Upper lobe of right lung (tissue), 1 donor: ENCODE measurements around the gene NEURL1B. TPM values are rescaled to one million over a fixed set of nuclear protein-coding genes. Genes with fewer than 3 reads are reported as not detected.

Experiments used
- ATAC-seq: fragments of 200-7000 bp; cut with Tn5 transposase; one replicate; pipeline ENCODE4 v1.9.1; 2020; ENCODE audit warnings: mild to moderate bottlenecking, moderate library complexity
- DNase-seq: peaks from one replicate; pipeline ENCODE4 v3.0.0-alpha.2; 2020
- H3K27ac ChIP-seq: fragments of 200-600 bp; one replicate; pipeline ENCODE4 v1.8.0; 2022
- H3K27me3 ChIP-seq: fragments of 200-600 bp; one replicate; pipeline ENCODE4 v1.8.0; 2022; ENCODE audit warnings: mild to moderate bottlenecking
- H3K36me3 ChIP-seq: fragments of 200-600 bp; one replicate; pipeline ENCODE4 v1.8.0; 2022
- H3K4me1 ChIP-seq: fragments of 200-600 bp; one replicate; pipeline ENCODE4 v1.8.0; 2022
- H3K4me3 ChIP-seq: fragments of 200-600 bp; one replicate; pipeline ENCODE4 v1.8.0; 2022; ENCODE audit warnings: mild to moderate bottlenecking
- H3K9me3 ChIP-seq: fragments of 200-600 bp; one replicate; pipeline ENCODE4 v1.8.0; 2022
- CTCF ChIP-seq: fragments of 200-600 bp; IDR thresholded peaks from one replicate; pipeline ENCODE4 v1.8.0; 2022; ENCODE audit warnings: antibody characterized with exemption
- intact Hi-C: fragments of 100-400 bp; cut with DNase I; formaldehyde crosslinking; loops from one replicate; pipeline ENCODE4 v1.11.0; 2022
- total RNA-seq: library from RNA; stranded (reverse); fragmentation: NEBNext Ultra II Directional; extraction: Animal tissue kit (Norgen Biotek cat#: 25700); gene quantifications from one replicate; pipeline ENCODE4 v1.2.1, GENCODE V29; 2021
- donor health status: DM: no; HTN: yes; CAD: no; lungs with severe emphysema.

Gene NEURL1B
- total RNA-seq, 1 donor from 2014 or later: 25.0 TPM

- Histone ChIP-seq H3K36me3 (no peaks in the 10 kb centered on the region), H3K9me3 (no peaks in the 10 kb centered on the region), H3K4me3 (no peak overlapping the region), H3K27ac (no peak overlapping the region), H3K27me3 (no peaks in the 10 kb centered on the region), H3K4me1 (peaks cover 33% of the 10 kb centered on the region)
- no peak for ATAC-seq
- intact Hi-C loops: no loop called here
- DNase-seq: no peak
- TF ChIP-seq CTCF: no peak
These were observed 48.1 kb downstream of the NEURL1B start for GRCh38 chr5:172689218-172689572.

- no peak for ATAC-seq
- no peak overlapping the region for H3K27ac ChIP-seq
- H3K4me3 ChIP-seq: no peak overlapping the region
- intact Hi-C loops: no loop called here
- no peaks in the 10 kb centered on the region for H3K9me3 ChIP-seq
- H3K36me3 ChIP-seq: no peaks in the 10 kb centered on the region
- no peak for TF ChIP-seq CTCF
- DNase-seq: no peak
- peaks cover 33% of the 10 kb centered on the region for H3K4me1 ChIP-seq
- H3K27me3 ChIP-seq: no peaks in the 10 kb centered on the region
These were observed 48.7 kb downstream of the NEURL1B start for GRCh38 chr5:172689801-172690200.

GRCh38 chr5:172690258-172691075, 49.4 kb downstream of the NEURL1B start:
- H3K27ac ChIP-seq: no peak overlapping the region
- no peaks in the 10 kb centered on the region for H3K27me3 ChIP-seq
- peaks cover 35% of the 10 kb centered on the region for H3K4me1 ChIP-seq
- ATAC-seq: no peak
- H3K36me3 ChIP-seq: no peaks in the 10 kb centered on the region
- H3K9me3 ChIP-seq: no peaks in the 10 kb centered on the region
- no peak for TF ChIP-seq CTCF
- H3K4me3 ChIP-seq: no peak overlapping the region
- intact Hi-C loops: no loop called here
- DNase-seq: no peak

- ATAC-seq (no peak), DNase-seq (no peak)
- no peak overlapping the region for H3K4me3 ChIP-seq
- no peak overlapping the region for H3K27ac ChIP-seq
- no peaks in the 10 kb centered on the region for H3K27me3 ChIP-seq
- no peak for TF ChIP-seq CTCF
- H3K4me1 ChIP-seq: peaks cover 49% of the 10 kb centered on the region
- no peaks in the 10 kb centered on the region for H3K36me3 ChIP-seq
- H3K9me3 ChIP-seq: no peaks in the 10 kb centered on the region
- intact Hi-C loops: no loop called here
These were observed 50.8 kb downstream of the NEURL1B start for GRCh38 chr5:172691886-172692285.

- Histone ChIP-seq H3K9me3 (no peaks in the 10 kb centered on the region), H3K4me3 (no peak overlapping the region), H3K27me3 (no peaks in the 10 kb centered on the region), H3K36me3 (no peaks in the 10 kb centered on the region), H3K4me1 (peaks cover 50% of the 10 kb centered on the region), H3K27ac (no peak overlapping the region)
- no peak for ATAC-seq
- intact Hi-C loops: no loop called here
- no peak for TF ChIP-seq CTCF
- no peak for DNase-seq
These were observed 51.4 kb downstream of the NEURL1B start for GRCh38 chr5:172692451-172692850.
